CD4-positive, CD25-positive, alpha-beta regulatory T cell (primary cell): ENCODE measurements around the gene CNNM4. TPM values are rescaled to one million over a fixed set of nuclear protein-coding genes. Genes with fewer than 3 reads are reported as not detected.
"Not testable (repeated sequence)": the region's sequence is repeated elsewhere in the genome, so short reads cannot be mapped to it uniquely, and the experiment has no call there.

Experiments used
- ATAC-seq, 2 donors: fragments of 150-1000 bp; cut with Tn5 transposase; one replicate each; pipeline ENCODE4 v1.10.0; 2021; ENCODE audit warnings: low read depth in 2 of 2, moderate number of reproducible peaks in 2 of 2, moderate library complexity in 1 of 2
- DNase-seq, 3 donors: peaks; one replicate each; pipeline versions ENCODE4 v3.0.0 to v3.0.0-alpha.2; 2012 to 2022; ENCODE audit warnings: mixed read lengths in 1 of 3
- H3K27ac ChIP-seq: one replicate; pipeline ENCODE4 v1.7.0; 2013; ENCODE audit warnings: mild to moderate bottlenecking, low read length; ENCODE audit not compliant: insufficient read depth, poor library complexity, severe bottlenecking
- H3K27me3 ChIP-seq: one replicate; pipeline ENCODE4 v1.7.0; 2013; ENCODE audit warnings: low read length; ENCODE audit not compliant: control insufficient read depth, insufficient read depth
- H3K36me3 ChIP-seq: one replicate; pipeline ENCODE4 v1.7.0; 2013; ENCODE audit warnings: mild to moderate bottlenecking, low read length, moderate library complexity; ENCODE audit not compliant: control insufficient read depth, insufficient read depth
- H3K4me1 ChIP-seq: 2 replicates; pipeline ENCODE4 v1.7.0; 2013; ENCODE audit warnings: mild to moderate bottlenecking, low read length; ENCODE audit not compliant: insufficient read depth, control insufficient read depth, poor library complexity, severe bottlenecking
- H3K4me3 ChIP-seq: one replicate; pipeline ENCODE4 v1.7.0; 2013; ENCODE audit warnings: low read depth, mild to moderate bottlenecking, low read length, moderate library complexity
- H3K9me3 ChIP-seq, 2 experiments: 1 replicate in 1 of 2; 2 replicates in 1 of 2; pipeline ENCODE4 v1.7.0; 2013; ENCODE audit warnings: low read length in 2 of 2, mild to moderate bottlenecking in 1 of 2, moderate library complexity in 1 of 2; ENCODE audit not compliant: control insufficient read depth in 2 of 2
- H3K27ac Mint-ChIP-seq, 3 donors: one replicate each; pipeline ENCODE4 v1.8.0; 2020 to 2022; ENCODE audit warnings: mild to moderate bottlenecking in 3 of 3, mixed read lengths in 3 of 3, moderate library complexity in 2 of 3
- H3K27me3 Mint-ChIP-seq: one replicate; pipeline ENCODE4 v1.8.0; 2022; ENCODE audit warnings: mild to moderate bottlenecking, mixed read lengths
- H3K36me3 Mint-ChIP-seq: one replicate; pipeline ENCODE4 v1.8.0; 2020; ENCODE audit warnings: mixed read lengths
- H3K4me1 Mint-ChIP-seq, 4 donors: one replicate each; pipeline ENCODE4 v1.8.0; 2020 to 2022; ENCODE audit warnings: mixed read lengths in 4 of 4, mild to moderate bottlenecking in 1 of 4
- H3K4me3 Mint-ChIP-seq, 4 donors: one replicate each; pipeline ENCODE4 v1.8.0; 2020 to 2022; ENCODE audit warnings: mild to moderate bottlenecking in 4 of 4, mixed read lengths in 4 of 4, moderate library complexity in 3 of 4
- H3K9me3 Mint-ChIP-seq, 7 donors: one replicate each; pipeline ENCODE4 v1.8.0; 2020 to 2022; ENCODE audit warnings: mixed read lengths in 7 of 7, mild to moderate bottlenecking in 3 of 7, moderate library complexity in 2 of 7
- polyA plus RNA-seq, 4 donors: library from polyadenylated mRNA; unstranded; fragments of 300-500 nt; fragmentation: Illumina TruSeq; gene quantifications; one replicate each; pipeline ENCODE4 v1.2.3, GENCODE V29; 2021
- total RNA-seq: library from RNA; stranded (reverse); gene quantifications from one replicate; pipeline ENCODE4 v1.2.3, GENCODE V29; 2022

Gene CNNM4
- total and polyA plus RNA-seq, 5 donors from 2014 or later = 0.98 to 11.2 (median 3.1) TPM

GRCh38 chr2:96783388-96783787, 22.7 kb downstream of the CNNM4 start:
- H3K4me1 Mint-ChIP-seq = peaks cover 0 to 4% (median under 1%) of the 10 kb centered on the region in 4 donors
- no peaks in the 10 kb centered on the region for H3K27me3 ChIP-seq
- no peak for ATAC-seq

GRCh38 chr2:96787411-96787810, 26.7 kb downstream of the CNNM4 start:
- Histone ChIP-seq H3K36me3 (no peaks in the 10 kb centered on the region), H3K27ac (no peak overlapping the region), H3K4me3 (no peak overlapping the region), H3K4me1 (no peaks in the 10 kb centered on the region), H3K27me3 (no peaks in the 10 kb centered on the region), H3K9me3 (no peaks in the 10 kb centered on the region)
- no peaks in the 10 kb centered on the region for H3K36me3 Mint-ChIP-seq
- DNase-seq (no peak), ATAC-seq (no peak)
- H3K4me3 Mint-ChIP-seq = no peak overlapping the region
- no peaks in the 10 kb centered on the region for H3K27me3 Mint-ChIP-seq
- H3K9me3 Mint-ChIP-seq = no peaks in the 10 kb centered on the region
- H3K4me1 Mint-ChIP-seq = peaks cover 0 to 4% (median 1%) of the 10 kb centered on the region in 4 donors
- H3K27ac Mint-ChIP-seq = no peak overlapping the region

More at GRCh38 chr2:96783388-96783787, 22.7 kb downstream of the CNNM4 start:
- no peak overlapping the region for H3K4me3 Mint-ChIP-seq
- no peaks in the 10 kb centered on the region for H3K9me3 ChIP-seq
- peak overlapping the region in 2 of 3 donors; percentile 33 to 64 for H3K27ac Mint-ChIP-seq
- H3K27me3 Mint-ChIP-seq = no peaks in the 10 kb centered on the region
- no peak for DNase-seq
- no peaks in the 10 kb centered on the region for H3K4me1 ChIP-seq
- H3K36me3 ChIP-seq = no peaks in the 10 kb centered on the region
- no peak overlapping the region for H3K27ac ChIP-seq
- no peak overlapping the region for H3K4me3 ChIP-seq
- H3K36me3 Mint-ChIP-seq = peaks cover 4% of the 10 kb centered on the region
- no peaks in the 10 kb centered on the region for H3K9me3 Mint-ChIP-seq

GRCh38 chr2:96788442-96789244, 27.9 kb downstream of the CNNM4 start:
- Mint-ChIP-seq H3K27me3 (no peaks in the 10 kb centered on the region), H3K4me3 (no peak overlapping the region), H3K9me3 (no peaks in the 10 kb centered on the region), H3K36me3 (no peaks in the 10 kb centered on the region), H3K4me1 (peaks cover 0 to 4% (median 1%) of the 10 kb centered on the region in 4 donors), H3K27ac (no peak overlapping the region)
- Histone ChIP-seq H3K36me3 (no peaks in the 10 kb centered on the region), H3K27ac (no peak overlapping the region), H3K27me3 (no peaks in the 10 kb centered on the region), H3K4me3 (no peak overlapping the region), H3K9me3 (no peaks in the 10 kb centered on the region), H3K4me1 (no peaks in the 10 kb centered on the region)
- DNase-seq (no peak), ATAC-seq (no peak)

- Mint-ChIP-seq H3K4me1 (peaks cover 0 to 4% (median 1%) of the 10 kb centered on the region in 4 donors), H3K36me3 (no peaks in the 10 kb centered on the region), H3K27ac (no peak overlapping the region), H3K4me3 (no peak overlapping the region), H3K9me3 (no peaks in the 10 kb centered on the region), H3K27me3 (no peaks in the 10 kb centered on the region)
- Histone ChIP-seq H3K4me1 (no peaks in the 10 kb centered on the region), H3K27me3 (no peaks in the 10 kb centered on the region), H3K27ac (no peak overlapping the region), H3K36me3 (no peaks in the 10 kb centered on the region), H3K4me3 (no peak overlapping the region), H3K9me3 (no peaks in the 10 kb centered on the region)
- ATAC-seq (no peak), DNase-seq (no peak)
Measured at GRCh38 chr2:96789245-96789617, 28.5 kb downstream of the CNNM4 start.

GRCh38 chr2:96792772-96793749, 32.4 kb downstream of the CNNM4 start:
- Histone ChIP-seq H3K27ac (no peak overlapping the region), H3K4me3 (no peak overlapping the region), H3K4me1 (no peaks in the 10 kb centered on the region), H3K27me3 (no peaks in the 10 kb centered on the region), H3K9me3 (no peaks in the 10 kb centered on the region), H3K36me3 (no peaks in the 10 kb centered on the region)
- Mint-ChIP-seq H3K4me1 (peaks cover 0 to 2% (median 0%) of the 10 kb centered on the region in 4 donors), H3K27me3 (no peaks in the 10 kb centered on the region), H3K4me3 (no peak overlapping the region), H3K27ac (peak overlapping the region in 1 of 3 donors; percentile 44), H3K9me3 (no peaks in the 10 kb centered on the region), H3K36me3 (peaks cover 4% of the 10 kb centered on the region)
- ATAC-seq = no peak
- DNase-seq = no peak

- Mint-ChIP-seq H3K4me1 (no peaks in the 10 kb centered on the region), H3K4me3 (no peak overlapping the region), H3K27ac (no peak overlapping the region), H3K36me3 (peaks cover 10% of the 10 kb centered on the region), H3K27me3 (no peaks in the 10 kb centered on the region), H3K9me3 (no peaks in the 10 kb centered on the region)
- no peak for ATAC-seq
- peaks cover 5% of the 10 kb centered on the region for H3K36me3 ChIP-seq
- H3K4me1 ChIP-seq = no peaks in the 10 kb centered on the region
- no peaks in the 10 kb centered on the region for H3K27me3 ChIP-seq
- no peak overlapping the region for H3K4me3 ChIP-seq
- H3K9me3 ChIP-seq = no peaks in the 10 kb centered on the region
- no peak for DNase-seq
- no peak overlapping the region for H3K27ac ChIP-seq
Measured at GRCh38 chr2:96795076-96795475, 34.4 kb downstream of the CNNM4 start.

GRCh38 chr2:96796497-96796896, 35.8 kb downstream of the CNNM4 start:
- peaks cover 10% of the 10 kb centered on the region for H3K4me1 ChIP-seq
- H3K4me1 Mint-ChIP-seq, H3K27me3 Mint-ChIP-seq, H3K36me3 Mint-ChIP-seq, H3K9me3 ChIP-seq, H3K27me3 ChIP-seq, H3K9me3 Mint-ChIP-seq, DNase-seq, H3K27ac Mint-ChIP-seq, H3K4me3 ChIP-seq, H3K36me3 ChIP-seq, ATAC-seq, H3K4me3 Mint-ChIP-seq, H3K27ac ChIP-seq: not testable (repeated sequence)
